Globus pallidus (tissue), 1 donor: ENCODE results near the gene SLX9.

Source experiments
- DNase-seq: peaks from one replicate; pipeline ENCODE4 v3.0.0-alpha.2; 2015; ENCODE audit warnings: low spot score

SLX9 gene

GRCh38 chr21:44939532-44940115 lies at the start of gene SLX9:
SLX9 (plus strand) TSS chr21:44940029; CDS start chr21:44940058, 29 bp downstream.
- peak; percentile 42 for DNase-seq

GRCh38 chr21:44890338-44890931 lies 49.4 kb upstream of the SLX9 start:
- no peak for DNase-seq

DNA sequence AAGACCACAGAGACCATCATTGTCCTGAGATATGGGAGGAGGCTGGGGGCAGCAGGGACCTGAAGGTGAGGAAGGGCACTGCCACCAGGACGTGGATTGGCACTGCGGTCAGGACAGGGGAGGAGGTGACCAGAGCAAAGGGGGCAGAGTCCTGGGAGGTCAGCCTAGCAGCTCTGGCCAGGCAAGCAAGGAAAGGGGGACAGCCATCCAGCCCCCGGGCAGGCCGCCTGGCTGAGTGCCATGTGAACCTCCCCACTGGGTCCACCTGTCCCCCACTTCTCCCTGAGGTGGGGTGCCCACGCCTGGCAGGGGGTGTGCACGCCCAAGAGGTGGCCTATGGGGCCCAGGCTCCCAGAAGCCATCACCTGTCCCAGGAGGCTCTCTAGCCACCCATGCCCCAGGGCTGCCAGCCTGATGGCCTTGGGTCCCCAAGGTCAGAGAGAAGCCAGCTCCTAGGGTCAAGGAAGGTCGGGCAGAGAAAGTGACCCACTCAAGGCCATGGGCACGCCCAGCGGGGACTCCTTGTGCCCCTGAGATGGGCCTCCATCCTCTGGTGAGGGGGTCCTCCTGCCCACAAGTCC lies 48.8 kb upstream of the SLX9 start:
- no peak for DNase-seq

- DNase-seq: no peak
Measured at GRCh38 chr21:44891631-44892031, 48.2 kb upstream of the SLX9 start.

DNA sequence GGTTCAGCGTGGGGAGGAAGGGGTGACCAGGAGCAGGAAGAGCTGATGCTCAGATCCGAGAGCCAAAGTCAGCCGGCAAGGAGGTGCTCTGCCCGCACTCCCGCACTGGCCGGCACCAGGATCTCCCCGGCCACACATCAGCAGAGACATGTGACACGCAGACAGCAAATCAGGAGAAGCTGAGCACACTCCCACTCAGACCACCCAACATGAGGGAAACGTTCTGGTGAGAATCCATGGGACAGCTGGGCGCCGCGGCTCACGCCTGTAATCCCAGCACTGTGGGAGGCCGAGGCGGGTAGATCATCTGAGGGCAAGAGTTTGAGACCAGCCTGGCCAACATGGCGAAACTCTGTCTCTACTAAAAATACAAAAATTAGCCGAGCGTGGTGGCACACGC lies 47.7 kb upstream of the SLX9 start:
- no peak for DNase-seq

- DNase-seq: no peak
Measured at GRCh38 chr21:44892536-44893277, 47.1 kb upstream of the SLX9 start.

GRCh38 chr21:44893278-44893556 lies 46.6 kb upstream of the SLX9 start:
- DNase-seq: no peak

DNA sequence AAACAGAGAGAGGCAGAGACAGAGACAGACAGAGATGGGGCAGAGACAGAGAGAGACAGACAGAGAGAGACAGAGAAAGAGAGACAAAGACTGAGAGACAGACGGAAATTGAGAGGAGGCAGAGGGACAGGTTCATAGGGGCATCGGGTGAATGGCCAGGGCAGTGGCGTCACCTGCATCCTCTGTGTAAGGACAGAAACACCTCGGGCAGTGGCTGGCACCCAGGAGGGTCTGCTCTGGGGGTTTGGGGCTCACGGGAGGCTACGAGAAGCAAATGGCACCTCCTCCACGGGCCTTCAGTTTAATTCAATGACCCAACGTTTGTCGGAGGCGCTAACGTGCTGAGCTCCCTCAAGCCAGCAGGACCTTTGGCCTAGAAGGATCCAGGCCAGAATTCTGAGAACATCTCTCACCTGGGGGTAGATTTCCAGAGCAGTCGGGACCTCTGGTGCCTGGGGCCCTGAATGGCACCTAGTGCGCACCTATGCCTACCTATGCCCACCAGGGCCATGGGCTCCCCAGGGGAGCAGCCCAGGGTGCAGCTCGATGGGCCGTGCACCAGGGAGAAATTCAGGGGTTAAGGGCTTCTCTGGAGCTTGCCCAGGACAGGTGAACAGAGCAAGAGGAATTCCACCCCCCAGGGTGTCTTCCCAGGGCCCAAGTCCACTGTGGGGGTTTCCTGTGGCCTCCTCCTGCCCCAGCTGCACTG lies 45.7 kb upstream of the SLX9 start:
- DNase-seq: no peak

DNA sequence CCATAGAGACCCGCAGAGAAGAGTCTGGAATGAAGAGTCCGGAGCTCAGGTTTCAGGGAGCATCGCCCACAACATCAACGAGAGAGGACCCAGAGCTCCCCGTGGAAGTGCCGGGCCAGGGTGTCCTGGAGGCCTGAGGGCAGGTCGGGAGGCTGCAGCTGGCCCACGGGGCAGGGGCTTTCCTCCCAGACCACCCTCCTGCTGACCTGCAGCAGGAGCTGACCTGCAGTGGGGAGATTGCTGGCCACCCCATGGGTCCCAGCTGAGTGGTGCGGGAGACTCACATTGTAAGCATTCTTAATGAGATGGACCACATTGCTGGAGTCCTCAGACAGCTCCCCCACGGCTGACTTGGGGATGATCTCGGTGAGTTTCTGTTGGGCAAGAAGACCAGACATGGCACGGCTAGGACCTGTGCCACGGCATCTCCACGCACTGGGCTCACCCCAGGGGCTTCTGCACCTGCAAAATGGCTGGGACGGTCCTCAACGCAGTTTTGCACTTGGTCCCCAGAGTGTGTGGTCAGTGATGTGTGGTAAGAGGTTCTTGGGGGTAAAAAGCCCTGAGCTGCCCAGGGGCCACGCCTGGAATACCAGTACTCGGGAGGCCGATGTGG lies 45.0 kb upstream of the SLX9 start:
- DNase-seq: no peak

GRCh38 chr21:44895859-44896258 lies 44.0 kb upstream of the SLX9 start:
- DNase-seq: no peak

- no peak for DNase-seq
Measured at GRCh38 chr21:44896561-44897286, 43.1 kb upstream of the SLX9 start.

- no peak for DNase-seq
Measured at GRCh38 chr21:44897326-44898010, 42.4 kb upstream of the SLX9 start.

DNA sequence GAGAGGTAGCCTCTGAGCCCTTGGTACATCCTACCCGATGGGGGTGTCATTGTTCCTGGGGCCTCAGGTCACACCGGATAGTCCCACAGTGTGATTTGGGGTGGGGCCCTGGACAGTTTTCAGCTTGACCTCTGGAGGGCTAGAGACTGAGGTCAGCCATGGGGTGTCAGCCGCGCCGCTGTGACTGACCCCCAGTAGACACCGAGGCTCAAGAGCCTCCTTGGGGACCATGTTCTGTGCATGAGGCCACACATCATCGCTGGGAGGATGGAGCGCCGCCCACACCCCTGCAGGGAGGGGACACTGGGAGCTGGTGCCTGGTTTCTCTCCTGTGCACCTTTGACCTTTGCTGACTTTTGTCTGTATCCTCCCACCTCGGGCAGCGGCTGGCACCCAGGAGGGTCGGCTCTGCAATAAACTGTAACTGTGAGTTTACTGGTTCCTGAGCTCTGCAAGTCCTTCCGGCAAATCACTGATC lies 41.8 kb upstream of the SLX9 start:
- DNase-seq: no peak

- DNase-seq: no peak
Measured at GRCh38 chr21:44898851-44899767, 40.7 kb upstream of the SLX9 start.

DNA sequence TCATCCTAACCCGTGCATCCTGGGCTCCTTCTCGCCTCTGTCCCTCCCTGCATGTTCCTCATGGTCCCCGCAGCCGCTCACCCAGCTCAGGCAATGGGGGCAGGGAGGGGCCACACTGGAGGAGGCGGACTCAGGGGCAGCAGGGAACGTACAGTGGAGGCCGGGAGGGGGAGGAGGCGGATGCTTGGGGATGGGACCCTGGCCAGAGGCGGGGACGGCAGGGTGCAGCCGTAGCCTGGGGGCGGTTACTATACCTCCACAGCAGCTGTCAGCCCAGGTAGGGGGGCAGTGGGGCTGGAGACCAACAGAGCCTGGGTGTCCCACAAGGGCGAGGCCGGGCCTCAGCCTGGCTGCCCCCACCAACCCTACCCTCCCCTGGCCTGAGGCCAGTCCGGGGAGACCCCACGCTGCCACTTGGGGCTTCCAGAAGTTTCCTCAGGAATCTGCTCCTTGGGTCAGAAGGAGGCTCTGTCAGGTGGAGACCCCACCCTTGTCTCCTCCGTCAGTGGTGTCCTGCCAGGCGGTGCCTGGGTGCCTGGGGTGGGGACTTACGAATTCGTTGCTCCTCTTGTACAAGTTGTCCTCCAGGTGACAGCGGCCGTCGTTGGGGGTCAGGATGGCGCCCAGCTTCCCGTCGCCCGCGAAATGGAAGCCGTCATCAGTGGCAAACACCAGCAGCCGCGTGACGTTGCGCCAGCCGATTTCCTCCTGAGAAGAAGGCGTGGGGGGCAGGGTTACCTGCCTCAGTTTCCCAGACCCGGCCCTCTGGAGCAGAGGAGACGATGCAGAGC lies 39.9 kb upstream of the SLX9 start:
- DNase-seq: no peak

GRCh38 chr21:44900559-44901251 lies 39.1 kb upstream of the SLX9 start:
- no peak for DNase-seq

DNA sequence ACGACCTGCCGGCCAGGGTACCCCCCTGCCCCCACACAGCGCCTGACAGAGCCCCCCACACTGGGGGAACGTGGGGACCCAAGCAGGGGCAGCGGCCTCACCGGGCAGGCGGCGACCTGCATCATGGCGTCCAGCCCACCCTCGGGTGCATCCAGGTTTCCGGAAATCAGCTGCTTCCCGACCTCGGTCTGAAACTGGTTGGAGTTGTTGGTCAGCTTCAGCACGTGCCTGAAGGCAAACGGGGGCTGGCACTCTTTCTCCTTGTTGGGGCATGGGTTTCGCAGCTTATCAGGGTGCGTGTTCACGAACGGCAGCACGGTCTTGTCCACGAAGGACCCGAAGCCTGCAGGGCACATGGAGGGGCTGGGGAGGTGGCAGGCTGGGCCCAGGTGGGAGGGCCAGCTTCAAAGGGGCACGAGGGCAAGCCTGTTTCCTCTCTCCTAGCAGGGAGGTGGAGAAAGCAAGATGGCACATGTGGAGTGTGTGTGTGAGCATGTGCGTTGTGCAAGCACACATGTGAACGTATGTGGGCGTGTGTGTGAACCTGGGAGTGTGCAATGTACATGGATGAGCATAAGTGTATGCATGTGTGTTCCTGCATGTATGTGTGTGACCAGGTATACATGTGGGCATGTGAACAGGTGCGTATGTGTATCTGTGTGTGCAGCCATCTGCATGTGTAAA lies 38.3 kb upstream of the SLX9 start:
- DNase-seq: no peak
